Bone marrow (tissue), 2 donors: ENCODE results near the gene CARD10.
"Not testable (repeated sequence)": the region's sequence is repeated elsewhere in the genome, so short reads cannot be mapped to it uniquely, and the experiment has no call there.

Experiments used
- DNase-seq, 2 donors: peaks; one replicate each; lab custom pipeline; 2025; lab: John Stamatoyannopoulos, UW

The CARD10 gene

GRCh38 chr22:37487129-37487528 is 32.1 kb downstream of the CARD10 start:
- no peak for DNase-seq

GRCh38 chr22:37486224-37486845 is 32.9 kb downstream of the CARD10 start, which contains the start of gene MFNG:
MFNG (minus strand) TSS chr22:37486384; CDS start chr22:37486177, 207 bp downstream.
- DNase-seq, result peak; percentile 40 to 82

DNA sequence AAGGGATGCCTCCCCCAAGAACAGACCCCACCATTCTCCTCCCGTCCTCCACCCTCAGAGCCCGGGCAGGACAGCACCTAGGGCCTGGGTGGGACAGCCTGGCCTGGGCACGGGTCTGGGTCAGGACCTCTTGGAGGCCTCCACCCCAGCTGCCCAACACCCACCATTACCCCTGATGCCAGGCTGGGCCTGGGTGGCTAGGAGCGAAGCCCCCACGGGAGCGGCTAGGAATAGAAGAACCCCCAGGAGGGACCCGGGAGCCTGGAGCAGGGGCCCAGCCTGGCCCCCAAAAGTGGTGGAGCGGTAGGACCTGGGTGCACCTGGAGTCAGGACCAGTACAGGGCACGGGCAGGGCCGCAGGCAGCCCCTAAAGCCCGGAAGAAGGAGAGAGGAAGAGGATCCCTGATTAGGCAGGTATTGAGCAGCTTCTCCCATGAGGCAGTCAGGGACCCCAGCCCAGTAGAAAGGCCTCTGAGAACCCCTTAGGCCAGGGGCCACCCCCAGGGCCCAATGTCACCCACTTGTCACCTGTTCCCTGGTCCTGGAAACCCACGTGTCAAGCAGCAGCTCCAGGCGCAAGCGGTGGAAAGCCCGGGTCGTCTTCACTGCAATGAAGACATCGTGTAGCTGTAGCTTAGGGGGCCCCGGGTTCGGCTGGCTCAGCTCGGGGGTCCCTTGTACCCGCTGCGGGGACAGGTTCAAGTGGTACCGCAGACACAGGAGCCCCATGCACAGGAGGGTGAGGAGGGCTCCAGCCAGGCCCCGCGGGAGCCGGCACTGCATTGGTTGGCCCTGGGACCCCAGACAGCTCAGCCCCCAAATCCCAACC is 33.6 kb downstream of the CARD10 start:
- peak in 1 of 2 donors; percentile 26 for DNase-seq

DNA sequence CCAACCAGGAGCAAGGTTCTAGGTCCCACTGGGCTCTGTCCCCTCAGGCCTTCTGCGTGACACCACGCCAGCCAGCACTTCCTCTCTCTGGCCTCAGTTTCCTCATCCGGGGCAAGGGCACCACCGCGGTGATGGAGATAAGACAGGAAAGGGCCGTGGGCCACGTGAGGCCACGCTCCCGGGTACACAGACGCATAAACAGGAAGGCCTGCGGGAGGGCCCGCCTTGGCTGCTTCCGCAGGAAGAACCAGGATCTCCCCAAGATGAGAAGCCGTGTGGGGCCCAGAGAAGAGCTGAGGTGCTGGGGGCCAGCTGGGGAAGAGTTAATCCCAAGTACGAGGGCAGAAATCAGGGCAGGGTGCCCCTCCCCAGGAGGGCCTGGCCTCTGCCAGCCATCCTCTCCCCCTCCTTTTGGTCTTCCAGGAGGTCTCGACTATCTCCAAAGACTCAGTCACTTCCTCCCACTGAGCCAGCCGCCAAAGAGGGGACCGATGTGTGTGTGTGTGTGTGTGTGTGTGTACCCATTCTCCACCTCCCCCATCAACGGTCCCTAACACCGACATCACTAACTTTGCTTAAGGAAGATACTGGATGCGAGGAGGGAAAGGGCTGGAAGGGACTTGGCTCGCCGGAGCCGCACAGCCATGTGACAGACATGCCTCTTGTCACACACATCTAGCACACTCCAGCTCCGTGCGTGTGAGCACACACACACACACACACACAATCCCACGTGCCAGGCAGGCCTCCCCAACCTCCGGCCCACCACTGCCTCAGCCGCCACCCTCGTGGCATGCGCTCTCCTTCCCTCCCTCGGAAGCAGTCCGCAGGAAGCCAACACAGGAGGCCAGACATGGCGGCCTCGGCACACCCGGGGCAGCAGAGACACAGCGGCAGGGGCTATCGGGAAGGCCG is 34.5 kb downstream of the CARD10 start:
- DNase-seq, result peak; percentile 45 to 88

DNA sequence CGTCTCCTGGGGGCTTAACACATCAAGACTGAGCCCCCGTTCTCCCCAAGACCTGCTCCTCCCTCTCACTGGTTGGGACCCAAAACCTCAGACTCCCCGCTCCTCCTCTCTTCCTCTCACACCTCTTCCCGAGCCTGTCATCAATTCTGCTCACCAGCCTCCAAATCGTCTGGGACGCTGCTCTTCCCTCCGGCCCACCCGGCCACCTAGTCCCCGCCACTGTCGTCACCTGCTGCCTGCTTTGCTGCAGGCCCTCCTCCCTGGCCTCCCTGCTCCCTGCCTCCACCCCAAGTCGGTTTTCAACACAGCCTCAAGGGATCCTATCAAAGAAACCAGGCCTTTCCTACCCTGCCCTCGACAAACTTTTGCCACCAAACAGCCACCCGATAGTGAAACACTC is 36.2 kb downstream of the CARD10 start:
- no peak for DNase-seq

DNA sequence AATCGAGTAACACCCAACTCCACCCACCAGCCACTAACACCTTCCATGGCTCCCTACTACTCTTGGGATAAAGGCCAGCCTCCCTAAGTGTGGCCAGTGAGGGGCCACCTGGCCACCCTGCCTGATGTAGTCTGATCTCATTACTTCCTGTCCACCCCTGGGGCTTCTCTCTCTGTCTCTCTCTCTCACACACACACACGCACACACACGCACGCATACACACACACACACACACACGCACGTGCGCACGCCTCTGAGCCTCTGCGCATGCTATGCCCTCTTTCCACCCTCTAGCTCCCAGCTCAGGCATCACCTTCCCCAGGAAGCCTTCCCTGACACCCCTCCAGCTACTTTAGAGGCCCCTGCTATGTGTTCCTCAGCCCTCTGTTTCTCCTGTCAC is 37.0 kb downstream of the CARD10 start:
- DNase-seq, result no peak

GRCh38 chr22:37481347-37481907 is 37.8 kb downstream of the CARD10 start:
- DNase-seq, result no peak

DNA sequence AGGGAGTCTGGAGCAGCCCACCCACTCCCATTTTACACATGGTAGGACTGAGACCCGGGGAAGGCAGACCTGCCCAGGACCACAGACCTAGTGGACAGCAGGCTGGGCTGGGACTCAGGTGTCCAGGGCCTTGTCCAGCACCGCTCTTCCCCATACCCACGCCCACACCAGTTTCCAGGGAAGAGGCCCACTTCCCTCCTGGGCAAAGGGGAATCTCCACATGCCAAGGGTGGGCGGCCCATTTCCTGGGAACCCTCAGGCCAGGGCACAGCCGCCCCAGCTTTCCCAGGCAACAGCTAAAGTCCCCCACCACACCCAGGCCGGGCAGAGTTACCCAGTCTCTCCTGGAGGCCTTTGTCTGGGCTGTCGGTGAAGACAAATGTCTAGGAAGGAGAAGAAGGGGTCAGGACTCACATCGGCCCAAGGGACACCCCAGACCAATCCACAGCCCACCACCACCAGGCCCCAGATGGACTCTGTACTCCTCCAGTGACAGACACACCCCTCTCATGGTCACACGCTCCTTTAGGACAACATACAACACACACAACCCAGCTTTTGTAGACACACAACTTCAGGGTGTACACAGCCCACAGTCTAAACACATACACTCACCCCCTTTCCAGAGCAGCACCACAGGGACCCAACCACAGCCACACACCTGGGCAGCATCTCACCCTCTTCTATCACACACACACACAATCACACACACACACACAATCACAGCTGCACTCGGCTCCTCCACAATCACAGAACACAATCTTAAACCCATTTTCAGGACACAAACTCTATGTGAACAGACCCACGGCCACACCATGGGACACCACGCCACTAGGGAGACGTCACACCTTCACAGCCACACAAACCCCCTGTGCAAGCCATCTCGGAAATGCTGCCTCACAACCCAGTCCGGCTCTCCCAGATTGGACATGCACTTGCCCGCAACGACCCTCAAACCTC is 38.5 kb downstream of the CARD10 start:
- DNase-seq, result no peak

DNA sequence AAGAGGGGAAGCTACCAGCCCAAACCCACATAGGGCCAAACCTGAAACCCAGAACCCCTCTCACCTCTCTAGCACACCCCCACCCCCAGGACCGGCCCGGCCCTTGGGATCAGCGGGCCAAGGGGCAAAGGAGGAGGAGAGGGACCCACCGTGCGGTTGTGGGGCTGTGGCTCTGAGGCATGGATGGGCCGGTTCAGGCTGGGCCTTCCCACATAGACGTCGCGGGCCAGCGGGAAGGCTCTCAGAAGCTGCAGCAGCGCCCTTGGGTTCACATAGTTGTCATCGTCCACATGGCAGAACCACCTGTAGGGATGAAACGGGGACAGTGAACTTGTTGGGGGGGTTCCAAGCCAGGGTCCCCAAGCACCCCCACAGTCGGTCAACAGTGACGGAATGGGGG is 40.0 kb downstream of the CARD10 start:
- no peak for DNase-seq

GRCh38 chr22:37476389-37477329 is 42.6 kb downstream of the CARD10 start:
- DNase-seq, result no peak

GRCh38 chr22:37474447-37475090 is 44.6 kb downstream of the CARD10 start:
- DNase-seq, result no peak

- no peak for DNase-seq
Measured at GRCh38 chr22:37473437-37473946, 45.7 kb downstream of the CARD10 start.

- peak in 1 of 2 donors; percentile 28 for DNase-seq
Measured at GRCh38 chr22:37472418-37473006, 46.7 kb downstream of the CARD10 start.

GRCh38 chr22:37471727-37472417 is 47.3 kb downstream of the CARD10 start:
- DNase-seq, result no peak

GRCh38 chr22:37470087-37470445 is 49.1 kb downstream of the CARD10 start:
- DNase-seq, result no peak

DNA sequence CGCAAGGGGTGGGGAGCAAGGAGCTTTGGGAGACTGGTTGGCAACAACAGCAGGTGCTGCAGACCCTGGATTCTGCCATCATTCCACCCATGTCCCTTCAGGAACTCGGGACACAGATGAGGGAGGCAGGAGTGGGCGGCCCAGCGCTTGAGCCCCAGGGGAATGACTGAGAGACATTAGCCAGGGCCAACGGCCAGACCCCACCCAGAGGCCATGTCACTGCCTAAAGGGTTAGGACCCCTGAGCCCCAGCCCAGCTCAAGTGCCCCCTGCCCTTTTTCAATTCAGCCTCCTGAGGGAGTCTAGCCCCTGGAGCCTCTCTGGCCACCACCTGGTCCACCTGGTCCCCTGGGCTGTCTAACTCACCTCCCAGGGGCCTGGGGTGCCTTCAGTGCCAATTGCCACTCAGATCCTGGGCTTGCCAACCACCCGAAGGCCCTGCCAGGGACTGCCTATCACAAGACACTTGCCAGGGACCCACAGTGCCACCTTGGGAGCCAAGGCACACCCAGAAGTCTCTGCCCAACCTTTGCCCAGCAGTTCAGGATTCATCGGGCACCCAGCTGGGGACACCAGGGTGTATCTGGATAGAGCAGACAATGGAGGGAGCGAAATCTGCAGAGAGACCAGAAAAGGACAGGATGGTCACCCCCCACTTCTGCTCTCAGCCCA is 49.7 kb downstream of the CARD10 start:
- no peak for DNase-seq

GRCh38 chr22:37468201-37468695 is 51.0 kb downstream of the CARD10 start:
- not testable (repeated sequence) for DNase-seq
